Measurements from ENCODE around the gene SUN1.
"Not testable (repeated sequence)": the region's sequence is repeated elsewhere in the genome, so short reads cannot be mapped to it uniquely, and the experiment has no call there.

SUN1 gene

DNA sequence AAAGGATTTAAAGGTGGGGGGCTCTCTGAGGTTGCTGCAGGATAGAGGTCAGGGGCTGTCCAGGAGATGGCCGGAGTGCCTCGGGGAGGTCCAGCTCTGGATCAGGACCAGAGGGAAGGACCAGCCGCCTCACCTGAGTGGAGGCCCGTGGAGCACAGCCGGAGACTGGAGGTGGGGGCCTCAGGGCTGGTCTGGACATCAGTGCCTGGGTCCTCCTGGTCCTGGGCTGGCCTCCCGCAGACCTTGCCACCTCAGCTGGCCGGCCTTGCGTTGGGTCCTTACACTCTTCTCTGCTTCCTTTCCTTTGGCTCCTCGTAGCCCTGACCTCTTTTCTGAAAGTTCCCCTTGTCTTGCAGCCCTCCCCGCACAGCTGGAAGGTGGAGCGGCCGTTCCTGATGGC, 2.0 kb downstream of the SUN1 start:
- no peak for DNase-seq (ENCODE audit: low read depth in 2 of 3, low spot score in 2 of 3)

DNA sequence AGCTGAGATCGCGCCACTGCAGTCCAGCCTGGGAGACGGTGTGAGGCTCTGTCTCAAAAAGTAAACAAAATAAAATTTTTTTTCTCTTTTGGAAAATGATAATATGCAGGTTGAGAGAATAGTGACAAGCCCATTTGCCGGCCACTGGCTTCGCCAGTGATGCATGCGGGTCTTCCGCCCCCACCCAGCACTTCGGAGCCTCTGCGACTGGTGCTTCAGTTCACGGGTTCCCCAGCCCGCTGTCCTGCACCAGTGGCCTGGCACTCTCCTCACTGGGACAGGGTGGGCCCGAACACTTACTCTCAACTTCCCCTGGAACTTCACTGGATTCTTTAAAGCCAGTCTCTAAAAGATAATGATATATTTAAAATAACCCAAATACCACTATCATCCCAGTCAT, 2.7 kb downstream of the SUN1 start:
- DNase-seq (ENCODE audit: low read depth in 2 of 3, low spot score in 2 of 3) = no peak

DNA sequence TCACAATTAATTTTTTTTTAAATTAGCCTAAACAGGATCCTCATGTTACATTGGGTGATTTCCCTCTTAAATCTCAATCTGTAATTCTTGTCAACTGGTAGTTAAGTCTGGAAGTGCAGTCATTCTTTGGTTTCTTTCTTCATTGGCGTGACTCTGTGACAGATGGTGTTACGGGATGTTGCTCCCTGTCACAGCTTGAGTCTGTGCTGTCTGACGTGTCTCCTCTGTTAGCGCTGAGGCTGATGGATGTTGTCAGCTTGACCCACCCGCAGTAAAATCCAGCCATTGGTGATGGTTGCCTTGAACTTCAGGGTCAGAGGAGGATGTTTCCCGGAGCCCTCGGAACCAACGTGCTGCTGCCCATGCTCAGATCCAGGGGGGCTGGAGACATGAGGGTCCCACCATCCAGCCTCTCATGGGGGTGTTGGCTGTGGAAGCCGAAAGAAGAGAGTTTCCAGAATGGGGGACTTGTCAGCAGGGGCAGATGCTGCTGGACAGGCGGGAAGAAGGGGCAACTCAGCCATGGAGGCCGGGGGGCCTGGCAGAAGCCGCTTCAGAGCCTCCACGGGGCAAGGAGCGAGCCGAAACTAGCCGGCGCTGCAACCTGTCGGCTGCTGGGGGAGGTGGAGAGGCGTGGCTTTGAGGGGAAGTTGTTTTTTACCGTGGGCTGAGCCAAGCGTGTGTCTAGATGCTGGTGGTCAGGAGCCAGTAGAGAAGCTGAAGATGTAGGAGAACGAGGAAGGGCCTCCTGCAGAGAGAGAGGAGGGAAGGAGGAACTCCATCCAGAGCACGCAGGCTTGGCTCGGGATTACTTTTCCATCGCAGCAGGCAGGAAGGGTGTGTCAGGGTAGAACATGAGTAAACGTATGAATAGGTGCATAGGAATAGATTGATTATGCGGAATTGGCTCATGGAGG, 3.5 kb downstream of the SUN1 start:
- no peak for DNase-seq (ENCODE audit: low read depth in 2 of 3, low spot score in 2 of 3)

DNA sequence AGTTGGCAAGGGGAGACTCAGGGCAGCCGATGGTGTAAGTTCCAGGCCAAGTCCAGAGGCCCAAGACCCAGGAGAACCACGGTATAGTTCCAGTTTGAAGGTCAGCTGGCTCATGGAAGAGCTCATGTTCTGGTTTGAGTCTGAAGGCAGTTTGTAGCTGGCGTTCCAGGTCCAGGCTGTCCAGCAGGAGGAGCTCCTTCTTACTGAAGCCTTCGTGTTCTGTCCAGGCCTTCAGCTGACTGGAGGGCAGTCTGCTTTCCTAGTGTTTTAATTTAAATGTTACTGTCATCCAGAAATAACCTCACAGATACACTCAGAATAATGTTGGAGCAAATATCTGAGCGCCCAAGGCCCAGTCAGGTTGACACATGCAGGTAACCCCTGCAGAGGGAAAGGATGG, 4.2 kb downstream of the SUN1 start:
- no peak for DNase-seq (ENCODE audit: low read depth in 2 of 3, low spot score in 2 of 3)

DNA sequence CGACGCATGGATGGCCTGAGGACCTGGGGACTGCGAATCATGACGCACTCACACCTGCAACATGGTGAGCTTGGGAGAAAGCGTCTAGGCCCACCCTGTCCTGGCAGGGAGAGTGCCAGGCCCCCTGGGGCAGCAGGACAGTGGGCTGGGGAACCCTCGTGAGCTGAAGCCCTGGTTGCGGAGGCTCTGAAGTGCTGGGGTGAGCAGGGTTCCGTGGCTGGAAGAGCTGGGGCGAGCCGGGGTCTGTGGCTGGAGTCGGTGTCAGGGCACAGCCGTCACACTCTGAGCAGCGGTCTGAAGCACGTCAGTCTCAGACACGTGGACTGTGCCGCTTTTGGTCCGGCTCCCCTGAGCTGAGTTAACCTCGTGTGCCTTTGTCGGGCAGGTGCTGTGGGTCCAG, 4.7 kb downstream of the SUN1 start:
- no peak for DNase-seq (ENCODE audit: low read depth in 2 of 3, low spot score in 2 of 3)

DNA sequence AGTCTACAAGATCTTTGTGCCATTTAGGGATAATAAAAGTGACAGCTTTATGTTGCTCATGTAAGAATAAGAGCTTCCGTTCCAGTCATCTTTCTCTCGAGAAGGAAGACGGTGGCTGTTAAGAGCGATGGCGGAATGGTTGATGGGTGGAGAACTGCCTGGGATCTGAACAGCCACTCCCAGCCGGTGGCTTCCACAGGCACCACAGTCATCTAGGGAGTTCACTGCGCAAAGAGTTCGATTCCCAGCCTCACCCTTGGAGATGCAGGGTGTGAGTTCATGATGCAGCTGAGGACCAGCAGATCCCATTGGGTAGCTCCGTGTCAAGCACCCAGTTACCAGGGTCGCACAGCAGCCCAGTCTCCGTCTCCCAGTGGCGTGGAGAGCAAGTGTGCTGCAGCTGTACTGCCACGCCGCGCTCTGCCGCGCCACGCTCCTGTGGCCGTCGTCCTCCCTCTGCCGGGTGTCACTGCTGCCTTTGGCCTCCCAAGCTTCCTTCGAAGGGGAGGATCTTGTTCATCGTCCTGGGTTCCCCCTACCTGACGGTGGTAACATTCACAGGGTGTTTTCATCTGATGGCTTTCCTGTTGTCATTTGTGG, 7.8 kb downstream of the SUN1 start:
- no peak for DNase-seq (ENCODE audit: low read depth in 2 of 3, low spot score in 2 of 3)

DNA sequence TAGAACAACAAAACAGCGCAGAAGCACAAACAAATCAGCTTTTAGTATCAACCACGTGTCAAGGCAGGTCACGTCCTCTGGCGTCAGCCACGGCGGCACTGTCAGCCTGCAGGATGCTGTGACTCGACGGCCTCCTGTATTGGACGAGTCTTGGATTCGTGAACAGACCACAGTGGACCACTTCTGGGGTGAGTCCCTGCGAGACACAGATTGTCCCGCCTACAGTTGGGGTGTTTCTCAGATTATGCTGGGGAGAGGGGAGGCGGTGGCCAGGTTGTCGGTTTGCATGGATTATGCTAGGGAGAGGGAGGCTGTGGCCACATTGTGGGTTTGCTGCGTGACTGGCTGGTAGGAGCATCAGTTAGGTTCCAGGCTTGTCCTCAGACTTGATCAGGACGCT, 9.7 kb downstream of the SUN1 start:
- DNase-seq (ENCODE audit: low read depth in 2 of 3, low spot score in 2 of 3) = no peak

DNA sequence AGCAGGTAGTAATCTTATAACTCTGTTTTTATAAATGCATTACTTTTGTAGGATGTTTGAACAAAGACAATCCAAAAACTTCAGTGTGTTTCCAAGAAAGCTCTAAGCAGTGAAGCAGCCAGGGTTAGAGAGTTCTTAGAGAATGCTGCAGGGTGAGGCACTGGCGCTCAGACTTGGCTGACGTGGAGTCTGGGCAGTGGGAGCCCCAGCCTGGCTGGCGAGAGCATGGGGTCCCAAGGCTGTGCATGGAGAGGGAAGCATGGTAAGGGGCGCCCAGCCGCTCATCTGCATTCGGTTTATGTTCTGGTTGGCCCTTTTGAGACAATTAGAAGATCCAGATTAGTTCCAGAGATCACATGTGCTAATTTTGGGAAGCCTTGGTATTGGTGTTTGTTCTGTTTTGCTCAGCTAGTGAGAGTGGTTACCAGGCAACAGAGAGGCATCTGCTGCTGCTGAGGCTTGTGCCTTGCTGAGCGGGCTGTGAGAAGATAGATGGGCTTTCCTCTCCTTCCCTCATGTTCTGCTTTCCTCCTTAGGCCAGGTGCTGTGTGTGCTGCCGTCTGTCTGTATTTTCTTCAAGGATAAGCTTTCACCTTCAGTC, 10.3 kb downstream of the SUN1 start:
- no peak for DNase-seq (ENCODE audit: low read depth in 2 of 3, low spot score in 2 of 3)

DNA sequence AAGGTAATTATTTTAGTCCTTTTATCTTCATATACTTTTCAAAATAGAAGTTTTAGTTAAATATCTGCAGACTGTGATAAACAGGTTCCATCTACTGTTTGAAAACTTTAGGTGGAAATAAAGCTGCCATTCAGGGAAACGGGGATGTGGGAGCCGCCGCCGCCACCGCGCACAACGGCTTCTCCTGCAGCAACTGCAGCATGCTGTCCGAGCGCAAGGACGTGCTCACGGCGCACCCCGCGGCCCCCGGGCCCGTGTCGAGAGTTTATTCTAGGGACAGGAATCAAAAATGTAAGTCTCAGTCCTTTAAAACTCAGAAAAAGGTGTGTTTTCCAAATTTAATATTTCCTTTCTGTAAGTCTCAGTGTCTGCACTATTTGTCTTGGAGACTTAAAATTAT, 11.0 kb downstream of the SUN1 start:
- no peak for DNase-seq (ENCODE audit: low read depth in 2 of 3, low spot score in 2 of 3)

DNA sequence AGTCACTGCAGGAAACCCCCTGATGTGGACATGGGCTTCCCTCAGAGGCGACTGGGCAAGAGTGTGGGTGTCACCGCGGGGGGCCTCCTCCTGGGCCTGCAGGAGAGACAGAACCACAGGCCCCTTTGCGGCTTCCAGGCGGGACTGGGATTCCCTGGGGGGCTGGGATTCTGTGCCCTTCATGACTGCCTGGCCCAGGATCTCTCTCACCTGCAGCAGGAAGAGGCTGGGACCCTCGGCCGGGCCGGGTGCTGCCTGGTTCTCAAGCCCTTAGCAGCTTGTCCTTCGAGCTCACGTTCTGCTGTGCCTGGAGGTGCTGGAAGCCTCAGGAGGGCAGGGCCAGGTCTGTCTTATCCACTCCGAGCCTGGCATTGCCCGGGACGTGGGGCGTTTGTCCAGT, 11.8 kb downstream of the SUN1 start:
- no peak for DNase-seq (ENCODE audit: low read depth in 2 of 3, low spot score in 2 of 3)

DNA sequence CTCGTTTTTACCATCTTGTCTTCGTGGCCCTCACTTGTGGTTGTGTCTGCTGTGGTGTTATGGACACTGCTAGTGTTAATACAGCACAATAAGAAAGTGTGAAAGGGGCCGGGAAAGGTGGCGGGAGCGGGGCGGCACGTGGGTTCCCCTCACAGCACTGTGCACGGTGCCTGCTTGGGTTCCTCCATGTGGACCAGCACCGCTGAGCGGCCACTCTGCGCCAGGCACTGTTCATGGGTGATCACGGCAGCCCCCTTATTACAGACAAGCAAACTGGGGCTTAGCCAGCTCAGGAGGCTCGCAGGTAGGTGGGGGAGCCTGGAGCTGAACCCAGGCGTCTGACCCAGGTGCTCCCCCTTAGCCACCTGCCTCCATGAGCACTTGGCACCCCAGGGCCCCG, 12.2 kb downstream of the SUN1 start:
- no peak for DNase-seq (ENCODE audit: low read depth in 2 of 3, low spot score in 2 of 3)

DNA sequence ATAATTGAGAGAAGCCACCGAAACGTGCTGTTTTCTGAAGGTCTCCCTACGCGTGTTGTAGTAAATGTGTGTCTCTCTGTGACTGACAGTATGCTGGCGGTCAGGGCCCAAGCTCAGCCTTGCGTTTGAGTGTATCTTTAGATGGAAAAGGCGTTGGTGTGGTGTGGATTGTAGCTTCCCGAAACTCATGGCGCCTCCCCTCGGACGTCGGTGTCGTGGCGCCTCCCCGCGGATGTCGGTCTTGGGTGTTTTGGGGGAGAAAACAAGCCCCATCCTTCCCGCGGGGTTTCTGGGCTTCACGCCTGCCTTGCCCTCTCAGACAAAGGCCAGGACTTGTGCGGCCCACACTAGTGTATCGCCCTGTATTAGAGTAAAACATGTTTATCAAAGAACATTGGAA, 12.8 kb downstream of the SUN1 start:
- DNase-seq (ENCODE audit: low read depth in 2 of 3, low spot score in 2 of 3) = no peak

DNA sequence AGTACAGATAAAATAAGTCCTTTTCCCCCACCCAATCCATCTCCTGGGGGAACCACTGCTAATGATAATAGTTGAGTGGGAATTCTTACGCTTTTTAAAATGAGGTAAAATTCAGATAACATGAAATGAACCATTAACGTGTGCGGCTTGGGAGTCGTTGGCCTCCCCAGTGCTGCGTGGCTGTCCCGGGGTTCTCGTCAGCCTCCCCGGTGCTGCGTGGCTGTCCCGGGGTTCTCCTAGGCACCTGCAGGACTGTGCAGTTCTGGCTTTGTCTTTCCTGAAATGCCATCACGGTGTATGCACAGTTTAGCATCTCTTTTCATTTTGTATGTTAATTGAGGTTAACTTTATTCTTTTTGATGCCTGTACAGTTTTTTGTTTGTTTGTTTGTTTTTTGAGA, 13.5 kb downstream of the SUN1 start:
- no peak for DNase-seq (ENCODE audit: low read depth in 2 of 3, low spot score in 2 of 3)

DNA sequence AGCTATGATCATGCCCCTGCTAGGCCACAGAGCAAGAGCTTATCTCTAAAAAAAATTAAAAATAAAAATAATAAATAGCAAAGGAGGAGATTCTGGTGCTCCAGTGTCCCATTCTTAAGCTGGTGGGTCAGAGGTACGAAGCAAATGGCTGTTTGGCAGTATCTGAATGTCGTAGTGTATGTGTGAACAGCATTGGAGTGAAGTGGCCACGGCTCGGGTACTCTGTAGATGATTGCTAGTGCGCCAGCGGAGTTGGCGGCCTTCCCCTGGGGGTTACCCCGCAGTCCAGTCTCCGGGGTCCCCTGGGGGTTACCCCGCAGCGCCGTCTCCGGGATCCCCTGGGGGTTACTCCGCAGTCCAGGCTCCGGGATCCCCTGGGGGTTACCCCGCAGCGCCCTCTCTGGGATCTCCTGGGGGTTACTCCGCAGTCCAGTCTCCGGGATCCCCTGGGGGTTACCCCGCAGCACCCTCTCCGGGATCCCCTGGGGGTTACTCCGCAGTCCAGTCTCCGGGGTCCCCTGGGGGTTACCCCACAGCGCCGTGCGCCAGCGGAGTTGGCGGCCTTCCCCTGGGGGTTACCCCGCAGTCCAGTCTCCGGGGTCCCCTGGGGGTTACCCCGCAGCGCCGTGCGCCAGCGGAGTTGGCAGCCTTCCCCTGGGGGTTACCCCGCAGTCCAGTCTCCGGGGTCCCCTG, 14.8 kb downstream of the SUN1 start:
- not testable (repeated sequence) for DNase-seq (ENCODE audit: low read depth in 2 of 3, low spot score in 2 of 3)

DNA sequence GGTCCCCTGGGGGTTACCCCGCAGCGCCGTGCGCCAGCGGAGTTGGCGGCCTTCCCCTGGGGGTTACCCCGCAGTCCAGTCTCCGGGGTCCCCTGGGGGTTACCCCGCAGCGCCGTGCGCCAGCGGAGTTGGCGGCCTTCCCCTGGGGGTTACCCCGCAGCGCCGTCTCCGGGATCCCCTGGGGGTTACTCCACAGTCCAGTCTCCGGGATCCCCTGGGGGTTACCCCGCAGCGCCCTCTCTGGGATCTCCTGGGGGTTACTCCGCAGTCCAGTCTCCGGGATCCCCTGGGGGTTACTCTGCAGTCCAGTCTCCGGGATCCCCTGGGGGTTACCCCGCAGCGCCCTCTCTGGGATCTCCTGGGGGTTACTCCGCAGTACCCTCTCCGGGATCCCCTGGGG, 15.5 kb downstream of the SUN1 start:
- not testable (repeated sequence) for DNase-seq (ENCODE audit: low read depth in 2 of 3, low spot score in 2 of 3)

DNA sequence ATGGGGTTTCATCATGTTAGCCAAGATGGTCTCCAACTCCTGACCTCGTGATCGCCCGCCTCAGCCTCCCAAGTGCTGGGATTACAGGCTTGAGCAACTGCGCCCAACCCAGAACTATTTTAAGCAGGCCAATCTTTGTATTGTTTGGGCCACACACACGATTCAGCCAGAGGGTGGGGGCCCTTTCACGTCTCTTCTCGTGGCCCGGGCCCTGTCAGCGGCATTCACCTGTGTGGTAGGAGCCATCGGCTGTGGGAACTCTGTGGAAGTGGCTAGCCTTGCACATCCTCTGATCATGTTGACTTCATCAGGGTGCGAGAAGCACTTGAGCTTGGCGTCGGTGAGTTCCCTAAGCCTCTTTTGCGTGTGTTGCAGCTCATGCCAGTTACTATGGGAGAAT, 16.9 kb downstream of the SUN1 start:
- no peak for DNase-seq (ENCODE audit: low read depth in 2 of 3, low spot score in 2 of 3)

DNA sequence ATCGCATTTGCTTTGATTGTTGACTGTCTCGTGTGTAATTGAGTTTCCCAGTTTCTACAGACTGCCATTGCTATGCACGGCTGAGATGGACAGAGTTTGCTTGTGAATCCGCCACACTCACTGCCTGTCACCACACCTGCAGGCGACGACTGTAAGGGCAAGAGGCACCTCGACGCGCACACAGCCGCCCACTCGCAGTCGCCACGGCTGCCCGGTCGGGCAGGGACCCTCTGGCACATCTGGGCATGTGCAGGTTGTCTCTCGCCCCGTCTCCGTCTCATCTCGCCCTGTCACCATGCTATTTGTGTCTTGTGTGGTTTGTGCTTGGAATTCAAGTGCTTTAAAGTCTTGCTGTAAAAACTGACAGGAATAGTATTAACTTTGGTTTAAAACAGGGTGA, 17.5 kb downstream of the SUN1 start:
- DNase-seq (ENCODE audit: low read depth in 2 of 3, low spot score in 2 of 3) = no peak

DNA sequence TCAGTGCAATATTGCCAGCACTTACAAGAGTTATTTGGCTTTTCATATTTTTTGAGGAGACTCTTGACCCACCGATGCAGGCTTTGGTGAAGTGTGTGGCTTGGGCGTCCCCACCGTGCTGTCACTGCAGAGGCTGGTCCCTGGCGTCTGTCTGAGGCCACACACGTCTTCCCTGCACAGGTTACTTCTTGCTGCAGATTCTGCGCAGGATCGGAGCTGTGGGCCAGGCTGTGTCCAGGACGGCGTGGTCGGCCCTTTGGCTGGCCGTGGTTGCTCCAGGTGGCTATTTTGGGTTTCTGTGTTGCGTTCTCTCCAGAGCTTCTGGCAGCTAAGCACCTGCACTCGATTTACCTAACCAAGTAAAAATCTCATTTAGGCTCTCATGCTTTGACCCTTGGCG, 18.9 kb downstream of the SUN1 start:
- DNase-seq (ENCODE audit: low read depth in 2 of 3, low spot score in 2 of 3) = no peak

DNA sequence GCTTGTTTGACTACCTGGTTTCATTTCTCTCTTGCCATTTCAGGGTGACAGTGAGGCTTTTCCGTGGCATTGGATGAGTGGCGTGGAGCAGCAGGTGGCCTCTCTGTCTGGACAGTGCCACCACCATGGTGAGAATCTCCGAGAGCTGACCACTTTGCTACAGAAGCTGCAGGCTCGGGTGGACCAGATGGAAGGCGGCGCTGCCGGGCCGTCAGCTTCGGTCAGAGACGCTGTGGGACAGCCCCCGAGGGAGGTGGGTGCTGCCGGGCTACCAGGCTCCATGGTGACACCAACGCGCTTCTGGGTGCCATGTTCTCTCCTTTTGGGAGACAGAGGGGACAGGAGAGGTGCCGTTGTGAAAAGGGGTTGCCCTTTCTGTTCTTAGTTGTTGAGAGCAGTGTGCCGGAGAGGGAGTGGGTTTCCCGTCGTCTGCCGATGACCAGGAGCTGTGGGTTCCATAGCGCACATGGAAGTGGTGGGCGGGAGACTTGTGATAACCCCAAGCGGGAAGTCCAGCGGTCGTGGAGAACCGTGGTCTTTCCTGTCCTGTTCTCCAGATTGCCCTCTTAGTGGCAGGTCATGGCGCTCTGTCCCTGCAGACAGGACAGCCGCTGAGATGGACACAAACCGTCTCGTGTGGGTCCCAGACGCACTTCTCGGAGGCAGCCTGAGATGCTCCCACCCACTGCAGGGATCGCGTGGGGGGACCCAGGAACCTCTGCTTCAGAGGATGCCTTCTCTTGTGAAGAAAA, 21.3 kb downstream of the SUN1 start:
- DNase-seq (ENCODE audit: low read depth in 2 of 3, low spot score in 2 of 3) = no peak

DNA sequence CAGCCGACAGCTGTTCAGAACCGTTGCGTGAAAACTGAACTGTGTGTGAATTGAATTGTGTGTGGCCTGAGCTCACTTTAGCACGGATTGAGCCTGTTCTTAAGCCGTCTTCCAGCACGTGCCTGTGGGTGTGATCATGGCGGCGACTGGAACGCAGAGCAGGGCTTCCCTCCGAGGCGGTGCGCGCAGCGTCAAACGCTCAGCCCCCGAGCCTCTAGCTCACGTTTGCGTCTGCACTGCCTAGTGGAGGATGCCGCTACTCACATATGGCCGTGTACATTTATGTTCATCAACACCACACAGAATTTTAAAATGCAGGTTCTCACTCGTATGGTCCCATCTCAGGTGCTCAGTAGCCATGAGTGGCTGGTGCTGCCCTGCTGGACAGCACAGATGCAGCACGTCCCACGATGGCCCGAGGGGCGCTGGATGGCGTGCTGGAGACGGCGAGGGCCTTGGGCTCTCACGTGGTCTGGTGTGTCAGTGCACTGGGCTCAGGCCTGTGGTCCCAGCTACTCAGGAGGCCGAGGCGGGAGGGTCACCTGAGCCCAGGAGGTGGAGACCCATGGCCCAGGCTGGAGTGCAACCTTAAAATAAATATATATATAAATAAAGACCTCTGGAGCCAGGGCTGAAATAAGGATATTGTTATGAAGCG, 22.0 kb downstream of the SUN1 start:
- no peak for DNase-seq (ENCODE audit: low read depth in 2 of 3, low spot score in 2 of 3)

Measured in activated CD8-positive, alpha-beta memory T cell treated with anti-CD3 and anti-CD28 coated beads for 48 hours (primary cell).